Measurements from ENCODE around the gene ZDHHC8. TPM values are rescaled to one million over a fixed set of nuclear protein-coding genes. Genes with fewer than 3 reads are reported as not detected.

ZDHHC8 gene
- total and polyA plus RNA-seq, 12 donors, result 5.7 to 109 (median 36.1) TPM

- Histone ChIP-seq H3K9me3 (replicated peaks in 1 of 3) (no peaks in the 10 kb centered on the region), H3K27ac (peak overlapping the region in 3 of 5 donors; percentile 59 to 97 (median 66)), H3K4me1 (replicated peaks in 1 of 2) (peaks cover 15 to 40% of the 10 kb centered on the region in 2 donors), H3K27me3 (no peaks in the 10 kb centered on the region), H3K4me3 (peak overlapping the region in 3 of 4 donors; percentile 25 to 100 (median 69)), H3K36me3 (replicated peaks in 1 of 2) (no peaks in the 10 kb centered on the region)
- TF ChIP-seq CTCF (IDR thresholded peaks at IDR 0.05), result no peak
- no peak for TF ChIP-seq POLR2A (IDR thresholded peaks at IDR 0.05)
- intact Hi-C loops (cut with DNase I), result loop anchor here in 1 of 2 donors (5.0 kb wide), 1 partner anchor 160 kb away; no protein-coding TSS in a partner anchor
- peak in 6 of 7 donors; percentile 41 to 71 (median 60) for DNase-seq
- 1 to 10% (median 1%) methylated on average over 3 to 71 of the region's 72 CpGs; no CpG with 5 or more reads in 1 of the 4 donors for WGBS, 4 donors
Observed at GRCh38 chr22:20131859-20132685, 468 bp downstream of the ZDHHC8 start.

GRCh38 chr22:20132686-20133246, 1.2 kb downstream of the ZDHHC8 start:
- Histone ChIP-seq H3K36me3 (replicated peaks in 1 of 2) (no peaks in the 10 kb centered on the region), H3K4me1 (replicated peaks in 1 of 2) (peaks cover 17 to 47% of the 10 kb centered on the region in 2 donors)

GRCh38 chr22:20133930-20134549, 2.4 kb downstream of the ZDHHC8 start:
- intact Hi-C loops (cut with DNase I), result loop anchor here in 1 of 2 donors (5.0 kb wide), 1 partner anchor 162 kb away; no protein-coding TSS in a partner anchor

More at GRCh38 chr22:20132686-20133246, 1.2 kb downstream of the ZDHHC8 start:
- TF ChIP-seq POLR2A (IDR thresholded peaks at IDR 0.05) (no peak), CTCF (IDR thresholded peaks at IDR 0.05) (no peak)
- H3K9me3 ChIP-seq (replicated peaks in 1 of 3), result no peaks in the 10 kb centered on the region
- peak overlapping the region in 2 of 4 donors; percentile 69 to 100 for H3K4me3 ChIP-seq
- H3K27me3 ChIP-seq, result no peaks in the 10 kb centered on the region
- intact Hi-C loops (cut with DNase I), result loop anchor here in 1 of 2 donors (5.0 kb wide), 1 partner anchor 160 kb away; no protein-coding TSS in a partner anchor
- DNase-seq, result no peak
- H3K27ac ChIP-seq, result peak overlapping the region in 2 of 5 donors; percentile 59 to 66
- 61 to 84% (median 67%) methylated on average over 8 to 16 of the region's 16 CpGs for WGBS, 4 donors

More at GRCh38 chr22:20133930-20134549, 2.4 kb downstream of the ZDHHC8 start:
- no peak overlapping the region for H3K27ac ChIP-seq
- WGBS, 4 donors, result 75 to 85% (median 80%) methylated on average over 6 to 12 of the region's 12 CpGs
- no peaks in the 10 kb centered on the region for H3K27me3 ChIP-seq
- no peaks in the 10 kb centered on the region for H3K9me3 ChIP-seq (replicated peaks in 1 of 3)
- H3K36me3 ChIP-seq (replicated peaks in 1 of 2), result no peaks in the 10 kb centered on the region
- peaks cover 17 to 54% of the 10 kb centered on the region in 2 donors for H3K4me1 ChIP-seq (replicated peaks in 1 of 2)
- no peak overlapping the region for H3K4me3 ChIP-seq
- TF ChIP-seq CTCF (IDR thresholded peaks at IDR 0.05) (no peak), POLR2A (IDR thresholded peaks at IDR 0.05) (no peak)
- no peak for DNase-seq
